ENCODE results near the gene NPIPB2. TPM values are rescaled to one million over a fixed set of nuclear protein-coding genes. Genes with fewer than 3 reads are reported as not detected.

NPIPB2 gene
- total and polyA plus RNA-seq, 2 of the 8 experiments (the other 6 are each of a cell fraction or from before 2014, with no cell fraction given) = 7.5 to 8.3 TPM

DNA sequence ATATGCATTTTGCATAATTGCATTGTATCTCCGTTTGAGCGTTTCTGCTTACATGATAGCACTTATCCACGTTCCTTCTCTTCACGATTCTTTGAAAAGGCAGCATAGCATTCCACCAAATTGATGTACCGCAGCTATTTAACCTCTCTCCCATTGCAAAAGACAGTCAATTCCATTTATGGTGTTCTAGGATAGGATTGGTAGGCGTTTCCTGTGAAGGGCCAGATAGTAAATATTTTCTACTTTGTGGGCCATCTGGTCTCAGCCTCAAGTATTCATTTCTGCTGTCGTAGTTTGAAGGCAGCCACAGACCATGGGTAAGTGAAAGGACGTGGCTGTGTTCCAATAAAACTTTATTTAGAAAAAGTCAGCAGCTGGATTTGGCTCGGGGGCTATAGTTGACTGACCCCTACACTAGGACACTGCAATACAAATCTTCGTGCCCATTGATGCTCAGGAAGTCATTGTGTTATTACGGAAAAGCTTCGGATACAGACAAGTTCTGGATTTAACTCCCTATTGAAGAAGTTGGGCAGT, 44.7 kb upstream of the NPIPB2 start (continued):
- TF ChIP-seq, protein P1, sequence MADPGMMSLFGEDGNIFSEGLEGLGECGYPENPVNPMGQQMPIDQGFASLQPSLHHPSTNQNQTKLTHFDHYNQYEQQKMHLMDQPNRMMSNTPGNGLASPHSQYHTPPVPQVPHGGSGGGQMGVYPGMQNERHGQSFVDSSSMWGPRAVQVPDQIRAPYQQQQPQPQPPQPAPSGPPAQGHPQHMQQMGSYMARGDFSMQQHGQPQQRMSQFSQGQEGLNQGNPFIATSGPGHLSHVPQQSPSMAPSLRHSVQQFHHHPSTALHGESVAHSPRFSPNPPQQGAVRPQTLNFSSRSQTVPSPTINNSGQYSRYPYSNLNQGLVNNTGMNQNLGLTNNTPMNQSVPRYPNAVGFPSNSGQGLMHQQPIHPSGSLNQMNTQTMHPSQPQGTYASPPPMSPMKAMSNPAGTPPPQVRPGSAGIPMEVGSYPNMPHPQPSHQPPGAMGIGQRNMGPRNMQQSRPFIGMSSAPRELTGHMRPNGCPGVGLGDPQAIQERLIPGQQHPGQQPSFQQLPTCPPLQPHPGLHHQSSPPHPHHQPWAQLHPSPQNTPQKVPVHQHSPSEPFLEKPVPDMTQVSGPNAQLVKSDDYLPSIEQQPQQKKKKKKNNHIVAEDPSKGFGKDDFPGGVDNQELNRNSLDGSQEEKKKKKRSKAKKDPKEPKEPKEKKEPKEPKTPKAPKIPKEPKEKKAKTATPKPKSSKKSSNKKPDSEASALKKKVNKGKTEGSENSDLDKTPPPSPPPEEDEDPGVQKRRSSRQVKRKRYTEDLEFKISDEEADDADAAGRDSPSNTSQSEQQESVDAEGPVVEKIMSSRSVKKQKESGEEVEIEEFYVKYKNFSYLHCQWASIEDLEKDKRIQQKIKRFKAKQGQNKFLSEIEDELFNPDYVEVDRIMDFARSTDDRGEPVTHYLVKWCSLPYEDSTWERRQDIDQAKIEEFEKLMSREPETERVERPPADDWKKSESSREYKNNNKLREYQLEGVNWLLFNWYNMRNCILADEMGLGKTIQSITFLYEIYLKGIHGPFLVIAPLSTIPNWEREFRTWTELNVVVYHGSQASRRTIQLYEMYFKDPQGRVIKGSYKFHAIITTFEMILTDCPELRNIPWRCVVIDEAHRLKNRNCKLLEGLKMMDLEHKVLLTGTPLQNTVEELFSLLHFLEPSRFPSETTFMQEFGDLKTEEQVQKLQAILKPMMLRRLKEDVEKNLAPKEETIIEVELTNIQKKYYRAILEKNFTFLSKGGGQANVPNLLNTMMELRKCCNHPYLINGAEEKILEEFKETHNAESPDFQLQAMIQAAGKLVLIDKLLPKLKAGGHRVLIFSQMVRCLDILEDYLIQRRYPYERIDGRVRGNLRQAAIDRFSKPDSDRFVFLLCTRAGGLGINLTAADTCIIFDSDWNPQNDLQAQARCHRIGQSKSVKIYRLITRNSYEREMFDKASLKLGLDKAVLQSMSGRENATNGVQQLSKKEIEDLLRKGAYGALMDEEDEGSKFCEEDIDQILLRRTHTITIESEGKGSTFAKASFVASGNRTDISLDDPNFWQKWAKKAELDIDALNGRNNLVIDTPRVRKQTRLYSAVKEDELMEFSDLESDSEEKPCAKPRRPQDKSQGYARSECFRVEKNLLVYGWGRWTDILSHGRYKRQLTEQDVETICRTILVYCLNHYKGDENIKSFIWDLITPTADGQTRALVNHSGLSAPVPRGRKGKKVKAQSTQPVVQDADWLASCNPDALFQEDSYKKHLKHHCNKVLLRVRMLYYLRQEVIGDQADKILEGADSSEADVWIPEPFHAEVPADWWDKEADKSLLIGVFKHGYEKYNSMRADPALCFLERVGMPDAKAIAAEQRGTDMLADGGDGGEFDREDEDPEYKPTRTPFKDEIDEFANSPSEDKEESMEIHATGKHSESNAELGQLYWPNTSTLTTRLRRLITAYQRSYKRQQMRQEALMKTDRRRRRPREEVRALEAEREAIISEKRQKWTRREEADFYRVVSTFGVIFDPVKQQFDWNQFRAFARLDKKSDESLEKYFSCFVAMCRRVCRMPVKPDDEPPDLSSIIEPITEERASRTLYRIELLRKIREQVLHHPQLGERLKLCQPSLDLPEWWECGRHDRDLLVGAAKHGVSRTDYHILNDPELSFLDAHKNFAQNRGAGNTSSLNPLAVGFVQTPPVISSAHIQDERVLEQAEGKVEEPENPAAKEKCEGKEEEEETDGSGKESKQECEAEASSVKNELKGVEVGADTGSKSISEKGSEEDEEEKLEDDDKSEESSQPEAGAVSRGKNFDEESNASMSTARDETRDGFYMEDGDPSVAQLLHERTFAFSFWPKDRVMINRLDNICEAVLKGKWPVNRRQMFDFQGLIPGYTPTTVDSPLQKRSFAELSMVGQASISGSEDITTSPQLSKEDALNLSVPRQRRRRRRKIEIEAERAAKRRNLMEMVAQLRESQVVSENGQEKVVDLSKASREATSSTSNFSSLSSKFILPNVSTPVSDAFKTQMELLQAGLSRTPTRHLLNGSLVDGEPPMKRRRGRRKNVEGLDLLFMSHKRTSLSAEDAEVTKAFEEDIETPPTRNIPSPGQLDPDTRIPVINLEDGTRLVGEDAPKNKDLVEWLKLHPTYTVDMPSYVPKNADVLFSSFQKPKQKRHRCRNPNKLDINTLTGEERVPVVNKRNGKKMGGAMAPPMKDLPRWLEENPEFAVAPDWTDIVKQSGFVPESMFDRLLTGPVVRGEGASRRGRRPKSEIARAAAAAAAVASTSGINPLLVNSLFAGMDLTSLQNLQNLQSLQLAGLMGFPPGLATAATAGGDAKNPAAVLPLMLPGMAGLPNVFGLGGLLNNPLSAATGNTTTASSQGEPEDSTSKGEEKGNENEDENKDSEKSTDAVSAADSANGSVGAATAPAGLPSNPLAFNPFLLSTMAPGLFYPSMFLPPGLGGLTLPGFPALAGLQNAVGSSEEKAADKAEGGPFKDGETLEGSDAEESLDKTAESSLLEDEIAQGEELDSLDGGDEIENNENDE (IDR thresholded peaks at IDR 0.05; ENCODE audit: insufficient replicate concordance, low read length) = no peak
- no peak for TF ChIP-seq CREB1 (IDR thresholded peaks at IDR 0.05)
- TF ChIP-seq SAP30 (IDR thresholded peaks at IDR 0.05; ENCODE audit: insufficient read depth, insufficient replicate concordance, low read length) = no peak
- TF ChIP-seq TBP (IDR thresholded peaks at IDR 0.05; ENCODE audit: low read depth, low read length) = no peak
- TF ChIP-seq HDAC2 (IDR thresholded peaks at IDR 0.05; ENCODE audit: borderline replicate concordance in 1 of 2, low read depth in 2 of 2, low read length in 2 of 2) = no peak
- no peak for TF ChIP-seq ATF2 (IDR thresholded peaks at IDR 0.05; ENCODE audit: low read length)
- no peak for TF ChIP-seq ZNF274 (IDR thresholded peaks at IDR 0.05; ENCODE audit: borderline replicate concordance, extremely low read depth, low read length)
- no peak for TF ChIP-seq EP300 (IDR thresholded peaks at IDR 0.05; ENCODE audit: borderline replicate concordance in 1 of 2, low read depth in 2 of 2, low read length in 2 of 2)

Data from H1 (cell line).